Adrenal gland (tissue), 5 donors: Measurements from ENCODE around the gene CDYL.
"Not testable (repeated sequence)": the region's sequence is repeated elsewhere in the genome, so short reads cannot be mapped to it uniquely, and the experiment has no call there.

Experiments
- CTCF ChIP-seq, 6 experiments: fragments of 450-650 bp in 4 of 6; fragments of 200-600 bp in 2 of 6; sonication (generic) in 1 of 6; IDR thresholded peaks; 1 replicate in 5 of 6; 2 replicates in 1 of 6; pipeline versions ENCODE4 v1.5.1 to v1.8.0; 2016 to 2021; ENCODE audit warnings: antibody characterized with exemption in 6 of 6, mild to moderate bottlenecking in 2 of 6, moderate library complexity in 1 of 6
- POLR2A ChIP-seq, 2 donors: fragments of 450-650 bp; IDR thresholded peaks; one replicate each; pipeline ENCODE4 v1.6.1; 2017; ENCODE audit warnings: antibody characterized with exemption in 2 of 2, mild to moderate bottlenecking in 2 of 2, moderate library complexity in 1 of 2
- donor health status: DM: no; HTN: no; CAD: no.

GRCh38 chr6:4852186-4852585 lies 76.0 kb downstream of the CDYL start:
- TF ChIP-seq CTCF, POLR2A (IDR thresholded peaks at IDR 0.05): not testable (repeated sequence)
